Endothelial cell (in vitro differentiated cells): ENCODE measurements around the gene COX7A1. TPM values are rescaled to one million over a fixed set of nuclear protein-coding genes. Genes with fewer than 3 reads are reported as not detected.
"Not testable (repeated sequence)": the region's sequence is repeated elsewhere in the genome, so short reads cannot be mapped to it uniquely, and the experiment has no call there.

Experiments used
- DNase-seq: peaks from one replicate; pipeline ENCODE4 v3.0.0; 2021; ENCODE audit warnings: low spot score
- H3K27ac Mint-ChIP-seq: one replicate; pipeline ENCODE4 v1.8.0; 2021; ENCODE audit warnings: mixed read lengths, inconsistent platforms; ENCODE audit not compliant: unreplicated experiment
- H3K27me3 Mint-ChIP-seq: one replicate; pipeline ENCODE4 v1.8.0; 2021; ENCODE audit warnings: mild to moderate bottlenecking, moderate library complexity, mixed read lengths, inconsistent platforms; ENCODE audit not compliant: unreplicated experiment
- H3K36me3 Mint-ChIP-seq: one replicate; pipeline ENCODE4 v1.8.0; 2021; ENCODE audit warnings: mild to moderate bottlenecking, low read depth, mixed read lengths, inconsistent platforms; ENCODE audit not compliant: unreplicated experiment
- H3K4me1 Mint-ChIP-seq: one replicate; pipeline ENCODE4 v1.8.0; 2021; ENCODE audit warnings: mild to moderate bottlenecking, mixed read lengths, inconsistent platforms; ENCODE audit not compliant: unreplicated experiment
- H3K4me3 Mint-ChIP-seq: one replicate; pipeline ENCODE4 v1.8.0; 2021; ENCODE audit warnings: mild to moderate bottlenecking, mixed read lengths, inconsistent platforms; ENCODE audit not compliant: unreplicated experiment
- H3K9me3 Mint-ChIP-seq: one replicate; pipeline ENCODE4 v1.8.0; 2021; ENCODE audit warnings: mixed read lengths, inconsistent platforms; ENCODE audit not compliant: unreplicated experiment
- long read RNA-seq: library from polyadenylated mRNA; unstranded; transcript quantifications from one replicate; pipeline ENCODE4 v2.0.0, GENCODE V29; 2020; ENCODE audit not compliant: unreplicated experiment
- total RNA-seq: library from RNA; stranded (reverse); fragmentation: NEBNext Ultra II Directional; extraction: Animal tissue kit (Norgen Biotek cat#: 25700); gene quantifications from one replicate; pipeline ENCODE4 v1.2.1, GENCODE V29; 2021; ENCODE audit not compliant: unreplicated experiment
- TF ChIP-seq, protein P1 (sequence below): fragments of 200-600 bp; sonication (generic); IDR thresholded peaks from one replicate; pipeline ENCODE4 v1.5.0; 2021; ENCODE audit warnings: antibody characterized with exemption; ENCODE audit not compliant: unreplicated experiment

COX7A1 gene
- total RNA-seq = 5.2 TPM
- long read RNA-seq, transcript COX7A1-201 (4 exons, 762 nt) = major isoform, 5 of 5 reads
- long read RNA-seq, partial matches to known transcripts = 0 of 5 reads
- long read RNA-seq, other reads (novel, unspliced or antisense) = 0 of 5 reads

- DNase-seq = no peak
- Mint-ChIP-seq H3K27ac (no peak within 1 kb of the TSS), H3K36me3 (peaks cover 34% of the 10 kb centered on the region), H3K4me3 (peak within 1 kb of the TSS; percentile 51), H3K4me1 (peaks cover 22% of the 10 kb centered on the region), H3K9me3 (no peaks in the 10 kb centered on the region), H3K27me3 (peaks cover 7% of the 10 kb centered on the region)
- TF ChIP-seq, protein P1, sequence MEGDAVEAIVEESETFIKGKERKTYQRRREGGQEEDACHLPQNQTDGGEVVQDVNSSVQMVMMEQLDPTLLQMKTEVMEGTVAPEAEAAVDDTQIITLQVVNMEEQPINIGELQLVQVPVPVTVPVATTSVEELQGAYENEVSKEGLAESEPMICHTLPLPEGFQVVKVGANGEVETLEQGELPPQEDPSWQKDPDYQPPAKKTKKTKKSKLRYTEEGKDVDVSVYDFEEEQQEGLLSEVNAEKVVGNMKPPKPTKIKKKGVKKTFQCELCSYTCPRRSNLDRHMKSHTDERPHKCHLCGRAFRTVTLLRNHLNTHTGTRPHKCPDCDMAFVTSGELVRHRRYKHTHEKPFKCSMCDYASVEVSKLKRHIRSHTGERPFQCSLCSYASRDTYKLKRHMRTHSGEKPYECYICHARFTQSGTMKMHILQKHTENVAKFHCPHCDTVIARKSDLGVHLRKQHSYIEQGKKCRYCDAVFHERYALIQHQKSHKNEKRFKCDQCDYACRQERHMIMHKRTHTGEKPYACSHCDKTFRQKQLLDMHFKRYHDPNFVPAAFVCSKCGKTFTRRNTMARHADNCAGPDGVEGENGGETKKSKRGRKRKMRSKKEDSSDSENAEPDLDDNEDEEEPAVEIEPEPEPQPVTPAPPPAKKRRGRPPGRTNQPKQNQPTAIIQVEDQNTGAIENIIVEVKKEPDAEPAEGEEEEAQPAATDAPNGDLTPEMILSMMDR = no peak
Observed at GRCh38 chr19:36152352-36153091, at the start of gene COX7A1. COX7A1 (minus strand) TSS chr19:36152447; CDS start chr19:36152407, 40 bp downstream.

- H3K27me3 Mint-ChIP-seq = no peaks in the 10 kb centered on the region
- no peak overlapping the region for H3K27ac Mint-ChIP-seq
- no peak overlapping the region for H3K4me3 Mint-ChIP-seq
- H3K9me3 Mint-ChIP-seq = no peaks in the 10 kb centered on the region
- TF ChIP-seq, protein P1 = no peak
- DNase-seq = no peak
- H3K36me3 Mint-ChIP-seq = peaks cover 4% of the 10 kb centered on the region
- no peaks in the 10 kb centered on the region for H3K4me1 Mint-ChIP-seq
Observed at GRCh38 chr19:36201684-36202083, 49.4 kb upstream of the COX7A1 start.

DNA sequence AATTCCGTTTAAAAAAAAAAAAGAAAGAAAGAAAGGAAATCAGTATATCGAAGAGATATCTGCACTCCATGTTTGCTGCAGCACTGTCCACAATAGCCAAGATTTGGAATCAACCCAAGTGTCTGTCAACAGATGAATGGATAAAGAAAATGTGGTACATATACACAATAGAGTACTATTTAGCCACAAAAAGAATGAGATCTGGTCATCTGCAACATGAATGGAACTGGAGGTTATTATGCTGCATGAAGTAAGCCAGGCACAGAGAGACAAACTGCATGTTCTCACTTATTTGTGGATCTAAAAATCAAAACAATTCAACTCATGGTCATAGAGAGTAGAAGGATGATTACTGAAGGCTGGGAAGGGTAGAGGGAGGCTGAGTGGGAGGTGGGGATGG lies 45.9 kb upstream of the COX7A1 start:
- no peak for DNase-seq
- H3K27ac Mint-ChIP-seq = no peak overlapping the region
- no peaks in the 10 kb centered on the region for H3K27me3 Mint-ChIP-seq
- TF ChIP-seq, protein P1 = no peak
- peaks cover 15% of the 10 kb centered on the region for H3K36me3 Mint-ChIP-seq
- no peaks in the 10 kb centered on the region for H3K9me3 Mint-ChIP-seq
- H3K4me1 Mint-ChIP-seq = no peaks in the 10 kb centered on the region
- no peak overlapping the region for H3K4me3 Mint-ChIP-seq

GRCh38 chr19:36196249-36196648 lies 44.0 kb upstream of the COX7A1 start:
- no peaks in the 10 kb centered on the region for H3K4me1 Mint-ChIP-seq
- H3K27me3 Mint-ChIP-seq = no peaks in the 10 kb centered on the region
- no peaks in the 10 kb centered on the region for H3K9me3 Mint-ChIP-seq
- no peak for DNase-seq
- H3K27ac Mint-ChIP-seq = no peak overlapping the region
- no peak overlapping the region for H3K4me3 Mint-ChIP-seq
- peaks cover 15% of the 10 kb centered on the region for H3K36me3 Mint-ChIP-seq
- TF ChIP-seq, protein P1 = no peak

- H3K4me1 Mint-ChIP-seq, DNase-seq, H3K27me3 Mint-ChIP-seq, H3K4me3 Mint-ChIP-seq, H3K27ac Mint-ChIP-seq, H3K9me3 Mint-ChIP-seq: not testable (repeated sequence)
- peaks cover 15% of the 10 kb centered on the region for H3K36me3 Mint-ChIP-seq
Observed at GRCh38 chr19:36186722-36187121, 34.5 kb upstream of the COX7A1 start.
